Measurements from ENCODE around the gene TMC5. TPM values are rescaled to one million over a fixed set of nuclear protein-coding genes. Genes with fewer than 3 reads are reported as not detected.
A peak's percentile ranks its signal among the peaks of the same experiment; 100 is the strongest.

The TMC5 gene
- total RNA-seq, 1 experiment from 2014 or later, result 15.7 TPM

DNA sequence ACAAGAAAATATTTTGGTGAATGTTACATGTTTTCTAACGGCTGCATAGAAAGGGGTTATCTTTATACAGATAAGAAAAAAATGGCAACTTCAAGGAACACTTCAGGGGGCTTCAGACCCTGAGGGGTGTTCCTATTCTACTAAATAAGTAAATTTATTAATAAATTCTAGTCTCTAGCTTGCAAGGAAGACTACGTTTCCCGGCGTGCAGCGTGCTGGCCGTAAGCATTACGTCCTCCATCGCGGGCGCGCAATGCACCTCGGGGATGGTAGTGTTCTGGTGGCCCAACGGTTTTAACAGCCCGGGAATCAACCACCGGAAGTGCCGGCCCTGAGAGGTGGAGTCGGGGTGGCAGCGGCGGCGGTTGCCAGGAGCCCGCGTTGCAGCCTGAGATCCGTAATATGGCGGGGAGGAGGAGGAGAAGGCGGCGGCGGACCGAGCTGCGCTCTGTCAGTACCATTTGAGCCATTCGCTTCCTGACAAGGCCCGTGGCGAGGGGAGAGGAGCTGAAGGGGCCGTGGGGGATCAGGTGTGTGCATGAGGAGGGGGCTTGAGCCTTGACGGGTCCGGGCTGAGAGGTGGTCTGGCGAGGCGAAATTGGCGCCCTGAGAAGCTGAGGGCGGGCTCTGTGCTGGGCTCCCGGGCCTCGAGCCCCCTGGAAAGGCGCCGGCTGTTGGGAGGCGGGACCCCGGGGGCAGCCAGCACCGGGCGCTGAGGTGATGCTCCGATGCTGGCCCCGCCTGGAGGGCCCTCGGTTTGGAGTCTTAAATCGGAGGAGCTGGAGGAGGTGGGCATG, 106.1 kb downstream of the TMC5 start, which contains the start of gene CCP110 (continued):
- no peak for TF ChIP-seq CTCF (IDR thresholded peaks at IDR 0.05 in 2 of 3, conservative IDR thresholded peaks at IDR 0.05 in 1 of 3; ENCODE audit: borderline replicate concordance in 1 of 3, insufficient read depth in 1 of 3, low read depth in 2 of 3, low read length in 2 of 3)
- TF ChIP-seq EZH2phosphoT487 (IDR thresholded peaks at IDR 0.05; ENCODE audit: borderline replicate concordance), result no peak

GRCh38 chr16:19524356-19524615, 106.6 kb downstream of the TMC5 start:
- ATAC-seq (no peak), DNase-seq (ENCODE audit: low read depth, low spot score) (no peak)
- Histone ChIP-seq H3K9me2 (ENCODE audit: insufficient read depth) (no peaks in the 10 kb centered on the region), H3K4me3 (replicated peaks in 1 of 2; ENCODE audit: low read depth in 1 of 2, low read length in 2 of 2) (peak overlapping the region; percentile 87 to 94), H2AFZ (ENCODE audit: low read depth, low read length, poor library complexity, severe bottlenecking) (no peak overlapping the region), H3K79me2 (ENCODE audit: insufficient read depth, low read length) (peaks cover 59% of the 10 kb centered on the region), H3K36me3 (ENCODE audit: control insufficient read depth in 1 of 2, insufficient read depth in 2 of 2, low read length in 2 of 2) (peaks cover 5 to 14% of the 10 kb centered on the region in 2 experiments), H3K27ac (ENCODE audit: low read depth, low read length) (peak overlapping the region; percentile 49), H3K4me1 (ENCODE audit: control insufficient read depth in 1 of 2, insufficient read depth in 2 of 2, low read length in 2 of 2) (peaks cover 17 to 40% of the 10 kb centered on the region in 2 experiments), H3K4me2 (ENCODE audit: low read length) (peak overlapping the region; percentile 85), H3K9me3 (ENCODE audit: control insufficient read depth in 1 of 2, insufficient read depth in 1 of 2, low read depth in 1 of 2, low read length in 2 of 2) (no peaks in the 10 kb centered on the region), H4K20me1 (ENCODE audit: insufficient read depth) (no peaks in the 10 kb centered on the region), H3K27me3 (ENCODE audit: insufficient read depth, low read length) (no peaks in the 10 kb centered on the region), H3K9ac (ENCODE audit: low read length) (peak overlapping the region; percentile 86)
- ChIA-PET POLR2A (interaction anchor here (1.0 kb wide), 1 partner anchor 31 kb away, joined by 3 read pairs; the partner anchor contains the start of gene VPS35L), RAD21 (ENCODE audit: low non-redundant PET in 1 of 2, low total read pairs in 2 of 2, uncharacterized antibody in 2 of 2, unreplicated experiment in 2 of 2) (no interaction called here), CTCF (interaction anchor here (0.9 to 1.4 kb wide), 2 partner anchors 22 to 77 kb away, joined by 3 read pairs; no protein-coding TSS in a partner anchor)
- intact Hi-C loops (cut with micrococcal nuclease), result loop anchor here (5.0 kb wide), 1 partner anchor 107 kb away; the partner anchor contains the start of gene TMC5
- TF ChIP-seq ZFX (IDR thresholded peaks at IDR 0.05) (0 out of 2 replicates have a peak, but pooled peaks have one; percentile 8), SP1 (IDR thresholded peaks at IDR 0.05; ENCODE audit: low read depth) (no peak)
- no TSS peak for BruUV-seq (replicated peaks)
